GM18858 (cell line): ENCODE measurements around the gene SPARCL1.
"Not testable (repeated sequence)": the region's sequence is repeated elsewhere in the genome, so short reads cannot be mapped to it uniquely, and the experiment has no call there.

Source experiments
- ATAC-seq: cut with Tn5 transposase; IDR thresholded peaks from one replicate; pipeline ENCODE4 v1.9.1; 2021; ENCODE audit not compliant: unreplicated experiment

Gene SPARCL1, protein sequence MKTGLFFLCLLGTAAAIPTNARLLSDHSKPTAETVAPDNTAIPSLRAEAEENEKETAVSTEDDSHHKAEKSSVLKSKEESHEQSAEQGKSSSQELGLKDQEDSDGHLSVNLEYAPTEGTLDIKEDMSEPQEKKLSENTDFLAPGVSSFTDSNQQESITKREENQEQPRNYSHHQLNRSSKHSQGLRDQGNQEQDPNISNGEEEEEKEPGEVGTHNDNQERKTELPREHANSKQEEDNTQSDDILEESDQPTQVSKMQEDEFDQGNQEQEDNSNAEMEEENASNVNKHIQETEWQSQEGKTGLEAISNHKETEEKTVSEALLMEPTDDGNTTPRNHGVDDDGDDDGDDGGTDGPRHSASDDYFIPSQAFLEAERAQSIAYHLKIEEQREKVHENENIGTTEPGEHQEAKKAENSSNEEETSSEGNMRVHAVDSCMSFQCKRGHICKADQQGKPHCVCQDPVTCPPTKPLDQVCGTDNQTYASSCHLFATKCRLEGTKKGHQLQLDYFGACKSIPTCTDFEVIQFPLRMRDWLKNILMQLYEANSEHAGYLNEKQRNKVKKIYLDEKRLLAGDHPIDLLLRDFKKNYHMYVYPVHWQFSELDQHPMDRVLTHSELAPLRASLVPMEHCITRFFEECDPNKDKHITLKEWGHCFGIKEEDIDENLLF

DNA sequence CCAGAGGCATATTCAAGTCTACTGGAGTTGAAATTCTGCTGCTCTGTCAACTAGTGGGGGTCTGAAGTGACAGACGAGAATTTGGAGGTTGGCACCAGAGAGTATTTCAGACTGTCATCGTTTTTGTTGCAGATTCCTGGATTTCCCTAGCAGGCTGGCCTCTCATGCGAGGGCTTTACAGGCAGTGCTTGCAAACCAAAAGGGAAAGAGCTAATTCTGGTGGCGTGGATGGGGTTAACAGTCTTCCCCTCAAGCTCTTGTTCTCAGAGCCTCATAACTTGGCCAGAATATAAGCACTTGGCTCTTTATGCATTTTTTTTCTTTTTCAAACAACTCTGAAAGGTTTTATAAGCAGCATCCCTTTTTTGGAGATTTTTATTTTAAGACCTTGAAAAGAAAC is at the start of gene SPARCL1:
Gene SPARCL1, minus strand, starts transcription at position 190 of the 400 bp plus-strand sequence. CDS start 29,802 bp downstream, outside the sequence.
- ATAC-seq = no peak

DNA sequence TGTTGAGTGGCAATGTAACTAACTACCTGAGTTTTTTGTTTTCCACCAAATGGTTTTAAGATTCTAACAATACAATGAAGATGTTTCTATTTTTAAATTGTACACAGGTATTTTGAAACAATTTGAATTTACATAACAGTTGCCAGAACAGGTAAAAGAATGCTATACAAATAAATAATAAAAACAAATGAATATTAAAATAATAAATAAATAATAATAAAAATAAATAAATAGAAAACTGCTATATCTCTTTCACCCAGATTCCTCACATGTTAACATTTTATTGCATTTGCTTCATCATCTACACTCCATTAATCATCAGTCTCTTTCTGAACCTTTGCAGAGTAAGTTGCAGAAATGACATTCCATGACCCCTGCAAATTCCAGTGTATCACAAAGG is 46.8 kb upstream of the SPARCL1 start:
- ATAC-seq = no peak

DNA sequence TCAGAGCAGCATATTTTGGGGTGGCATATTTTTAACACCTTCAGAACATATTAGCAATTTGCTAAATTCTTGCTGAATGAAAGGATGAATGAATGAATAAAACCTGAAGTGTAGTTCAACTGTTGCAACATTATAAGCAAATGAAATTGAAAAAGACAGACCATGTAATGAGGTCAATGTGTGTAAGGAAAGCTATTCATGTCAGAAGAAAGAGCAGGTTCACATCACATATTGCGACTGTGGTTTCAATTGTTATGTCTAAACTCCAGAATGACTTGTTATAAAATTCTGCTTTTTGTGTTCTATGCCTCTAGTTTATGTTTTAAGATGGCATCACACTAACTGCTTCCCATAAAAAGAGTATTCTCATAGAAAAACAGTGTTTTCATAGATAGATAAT is 46.2 kb upstream of the SPARCL1 start:
- no peak for ATAC-seq

DNA sequence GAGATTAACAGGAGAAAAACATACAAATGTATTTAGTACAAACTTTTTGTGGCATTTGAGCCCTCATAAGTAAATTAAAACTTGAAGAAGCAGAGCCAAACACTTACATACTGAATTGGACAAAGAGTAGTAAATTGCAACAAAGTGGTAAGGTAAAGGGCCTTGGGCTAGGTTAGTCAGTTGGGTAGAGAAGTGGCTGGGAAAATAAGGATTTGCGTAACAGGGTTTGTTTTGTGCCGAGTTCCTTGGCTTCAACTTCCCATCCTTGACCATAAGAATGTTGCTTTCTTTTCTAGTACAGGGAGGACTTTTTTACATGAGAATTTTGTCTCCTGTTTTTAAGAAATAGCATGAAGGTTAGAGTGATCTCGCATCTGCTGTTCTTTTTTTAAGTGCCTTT is 45.8 kb upstream of the SPARCL1 start:
- ATAC-seq = no peak

DNA sequence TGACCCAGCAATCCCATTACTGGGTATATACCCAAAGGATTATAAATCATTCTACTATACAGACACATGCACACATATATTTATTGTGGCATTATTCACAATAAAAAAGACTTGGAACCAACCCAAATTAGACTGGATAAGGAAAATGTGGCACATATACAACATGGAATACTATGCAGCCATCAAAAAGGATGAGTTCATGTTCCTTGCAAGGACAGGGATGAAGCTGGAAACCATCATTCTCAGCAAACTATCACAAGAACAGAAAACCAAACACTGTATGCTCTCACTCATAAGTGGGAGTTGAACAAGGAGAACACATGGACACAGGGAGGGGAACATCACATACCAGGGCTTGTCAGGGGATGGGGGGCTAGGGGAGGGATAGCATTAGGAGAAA is 45.2 kb upstream of the SPARCL1 start:
- ATAC-seq = not testable (repeated sequence)

- ATAC-seq = no peak
Measured at GRCh38 chr4:87570290-87570805, 41.2 kb upstream of the SPARCL1 start.

GRCh38 chr4:87567191-87567590 is 38.0 kb upstream of the SPARCL1 start:
- no peak for ATAC-seq

DNA sequence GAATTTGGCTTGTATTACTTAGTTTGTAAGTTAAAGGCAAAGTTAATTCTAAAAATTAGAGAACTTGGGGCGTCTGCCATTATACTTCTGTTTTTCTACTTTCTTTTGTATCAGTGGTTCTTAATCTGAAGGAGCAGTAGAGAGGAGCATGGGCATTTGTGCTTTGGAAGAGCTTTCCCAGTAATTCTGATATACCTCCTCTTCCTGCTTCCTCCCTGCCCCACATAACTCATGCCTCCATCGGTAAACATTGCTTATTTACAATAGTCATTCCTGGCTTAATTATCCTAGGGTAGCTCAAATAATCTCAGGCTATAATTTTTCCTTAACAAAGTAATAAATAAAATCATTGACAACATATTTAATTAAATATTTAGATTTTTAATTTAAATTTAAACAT is 37.1 kb upstream of the SPARCL1 start:
- no peak for ATAC-seq

GRCh38 chr4:87565746-87566145 is 36.6 kb upstream of the SPARCL1 start:
- no peak for ATAC-seq

GRCh38 chr4:87560802-87561201 is 31.6 kb upstream of the SPARCL1 start:
- ATAC-seq = no peak

DNA sequence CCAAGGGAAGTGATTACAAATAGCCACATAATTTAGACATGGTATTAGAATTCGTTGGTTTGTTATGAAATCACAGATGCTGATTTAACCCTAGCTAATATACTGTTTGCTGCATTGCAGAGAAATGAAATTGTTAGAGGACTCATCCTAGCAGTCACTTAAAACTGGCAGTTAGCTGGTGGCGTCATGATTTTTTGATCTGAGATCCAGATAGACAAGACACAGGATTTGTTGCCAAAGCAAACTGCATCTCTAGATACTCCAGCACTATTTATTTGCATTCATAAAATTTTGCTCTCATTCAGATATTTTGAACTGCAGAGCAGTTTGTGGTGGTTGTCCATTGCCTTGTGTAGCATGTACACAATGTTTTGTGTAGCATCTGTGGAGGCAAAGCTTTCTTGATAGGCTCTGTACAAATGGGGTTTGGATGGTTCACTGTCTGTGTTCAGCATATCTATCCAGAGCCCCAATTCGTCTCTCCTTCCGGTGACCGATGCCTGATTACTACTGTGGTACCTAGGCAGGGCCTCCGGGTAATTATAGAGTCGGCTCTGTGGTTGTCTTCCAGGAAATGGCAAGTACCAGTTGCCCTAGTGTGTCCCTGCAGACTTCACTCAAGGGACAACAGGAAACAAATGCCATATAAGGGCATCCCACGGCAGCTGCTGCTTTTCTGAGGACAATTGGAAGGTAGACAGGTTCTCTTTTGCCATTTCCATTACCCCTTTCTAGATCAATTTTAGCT is 30.1 kb upstream of the SPARCL1 start:
- peak; percentile 97 for ATAC-seq

- no peak for ATAC-seq
Measured at GRCh38 chr4:87557348-87557747, 28.2 kb upstream of the SPARCL1 start.

- no peak for ATAC-seq
Measured at GRCh38 chr4:87555773-87556619, 26.8 kb upstream of the SPARCL1 start.

- ATAC-seq = no peak
Measured at GRCh38 chr4:87553182-87553581, 24.0 kb upstream of the SPARCL1 start.

GRCh38 chr4:87551361-87551760 is 22.2 kb upstream of the SPARCL1 start:
- no peak for ATAC-seq

DNA sequence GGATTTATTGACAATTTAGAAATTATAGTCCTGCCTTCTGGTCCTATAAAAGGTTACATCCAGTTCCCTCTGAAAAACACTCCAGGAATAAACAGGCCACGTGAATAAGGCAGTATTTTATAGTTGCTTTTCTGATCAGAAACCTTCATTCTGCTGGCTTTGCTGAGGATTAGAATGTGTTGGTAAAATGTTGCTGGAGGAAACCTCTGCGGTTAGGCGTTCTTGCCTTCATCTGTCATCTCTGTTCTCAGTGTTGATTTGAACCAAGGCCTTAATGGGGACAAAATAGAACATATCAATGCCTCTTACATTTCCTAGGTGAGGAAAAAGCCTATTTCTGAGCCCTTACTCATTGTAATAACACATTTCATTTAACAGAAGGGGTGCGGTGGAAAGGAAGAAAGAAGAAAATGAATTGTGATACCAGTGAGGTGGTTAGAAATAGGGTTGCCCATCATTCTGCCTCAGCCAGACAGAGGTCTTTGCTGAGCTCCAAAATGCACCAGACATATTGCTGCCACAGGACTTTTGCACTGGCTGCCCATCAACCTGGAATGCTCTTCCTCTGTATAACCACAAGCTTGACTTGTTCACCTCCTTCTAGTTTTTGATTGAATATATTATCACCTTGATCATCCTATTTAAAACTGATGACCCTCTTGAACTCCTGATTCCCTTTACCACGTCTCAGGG is 18.0 kb upstream of the SPARCL1 start:
- ATAC-seq = no peak

DNA sequence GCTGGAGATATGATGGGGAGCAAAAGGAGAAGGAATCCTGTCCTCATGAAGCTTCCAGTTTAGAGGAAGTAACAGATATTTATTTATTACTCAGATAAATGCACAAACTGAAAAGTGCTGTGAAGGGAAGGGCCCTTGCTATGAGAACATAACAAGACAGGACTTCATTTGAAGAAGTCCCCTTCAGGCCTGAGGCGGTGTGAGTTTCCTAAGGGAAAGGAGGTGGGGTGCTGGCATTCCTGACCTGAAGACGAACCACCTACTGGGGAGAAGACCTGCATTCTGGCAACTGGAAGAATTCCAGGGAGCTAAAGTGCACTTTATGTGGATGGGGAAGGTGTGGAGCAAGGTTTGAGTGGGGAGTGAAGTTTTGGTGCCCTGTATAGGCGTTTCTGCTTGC is 15.9 kb upstream of the SPARCL1 start:
- ATAC-seq = no peak

DNA sequence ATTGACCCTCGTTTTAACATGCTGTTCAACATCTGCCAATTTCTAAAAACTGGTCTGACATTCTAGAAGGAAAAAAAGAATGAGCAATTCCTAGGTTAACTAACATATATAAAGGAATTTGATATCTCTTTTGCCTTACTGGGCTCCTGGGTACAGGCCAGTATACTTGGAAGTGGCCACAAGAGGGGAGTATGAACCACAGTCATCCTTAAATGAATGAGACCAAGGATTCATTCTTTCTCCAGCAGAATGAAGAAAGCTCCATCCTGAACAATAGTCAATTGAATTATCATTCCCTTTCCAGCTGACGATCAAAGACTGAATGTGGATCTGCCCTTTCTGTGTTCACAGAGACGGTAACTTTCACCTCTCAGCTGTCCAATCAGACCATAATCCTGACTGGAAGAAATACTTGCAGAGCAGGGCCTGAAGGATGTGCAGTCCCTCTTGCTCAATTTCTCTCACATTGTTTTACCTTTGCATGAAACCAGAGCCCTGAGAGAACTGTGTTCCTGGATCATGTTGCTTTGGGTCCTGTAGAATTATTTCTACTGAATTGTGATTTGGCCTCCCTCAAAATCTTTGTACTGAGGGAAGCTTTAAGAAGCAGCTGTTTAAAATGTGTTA is 14.8 kb upstream of the SPARCL1 start:
- no peak for ATAC-seq

- ATAC-seq = no peak
Measured at GRCh38 chr4:87542734-87543312, 13.6 kb upstream of the SPARCL1 start.
